ENCODE measurements around the gene ZNF200. TPM values are rescaled to one million over a fixed set of nuclear protein-coding genes. Genes with fewer than 3 reads are reported as not detected.

The ZNF200 gene
- total RNA-seq, 1 donor from 2014 or later = 5.2 TPM

GRCh38 chr16:3175157-3176093, 59.5 kb downstream of the ZNF200 start:
- Histone ChIP-seq H3K27ac (no peak overlapping the region), H3K4me3 (no peak overlapping the region), H3K27me3 (peaks cover 3% of the 10 kb centered on the region)

GRCh38 chr16:3174618-3175148, 60.3 kb downstream of the ZNF200 start:
- H3K4me1 ChIP-seq = peaks cover 24% of the 10 kb centered on the region
- no peak overlapping the region for H3K27ac ChIP-seq
- no peak for DNase-seq (ENCODE audit: extremely low spot score in 2 of 2)
- H3K36me3 ChIP-seq = no peaks in the 10 kb centered on the region
- intact Hi-C loops (cut with DNase I) = no loop called here
- peaks cover 3% of the 10 kb centered on the region for H3K27me3 ChIP-seq
- no peaks in the 10 kb centered on the region for H3K9me3 ChIP-seq
- H3K4me3 ChIP-seq = no peak overlapping the region
- TF ChIP-seq CTCF (IDR thresholded peaks at IDR 0.05) (no peak), POLR2A (IDR thresholded peaks at IDR 0.05) (no peak), POLR2AphosphoS5 (IDR thresholded peaks at IDR 0.05; ENCODE audit: insufficient read depth in 1 of 2, low read depth in 1 of 2) (no peak)

More at GRCh38 chr16:3175157-3176093, 59.5 kb downstream of the ZNF200 start:
- Histone ChIP-seq H3K36me3 (no peaks in the 10 kb centered on the region), H3K9me3 (no peaks in the 10 kb centered on the region), H3K4me1 (peaks cover 19% of the 10 kb centered on the region)
- no peak for DNase-seq (ENCODE audit: extremely low spot score in 2 of 2)
- TF ChIP-seq CTCF (IDR thresholded peaks at IDR 0.05) (no peak), POLR2AphosphoS5 (IDR thresholded peaks at IDR 0.05; ENCODE audit: insufficient read depth in 1 of 2, low read depth in 1 of 2) (no peak), POLR2A (IDR thresholded peaks at IDR 0.05) (no peak)
- intact Hi-C loops (cut with DNase I) = no loop called here

GRCh38 chr16:3173892-3174617, 60.9 kb downstream of the ZNF200 start:
- H3K27me3 ChIP-seq = peaks cover 3% of the 10 kb centered on the region
- no peak for DNase-seq (ENCODE audit: extremely low spot score in 2 of 2)

More at GRCh38 chr16:3173892-3174617, 60.9 kb downstream of the ZNF200 start:
- H3K36me3 ChIP-seq = no peaks in the 10 kb centered on the region
- intact Hi-C loops (cut with DNase I) = no loop called here
- H3K4me1 ChIP-seq = peaks cover 24% of the 10 kb centered on the region
- no peak for TF ChIP-seq POLR2A (IDR thresholded peaks at IDR 0.05)
- no peak for TF ChIP-seq CTCF (IDR thresholded peaks at IDR 0.05)
- no peak for TF ChIP-seq POLR2AphosphoS5 (IDR thresholded peaks at IDR 0.05; ENCODE audit: insufficient read depth in 1 of 2, low read depth in 1 of 2)
- no peak overlapping the region for H3K27ac ChIP-seq
- no peak overlapping the region for H3K4me3 ChIP-seq
- no peaks in the 10 kb centered on the region for H3K9me3 ChIP-seq

Other genes with a start within 250 kb of the ZNF200 start
- not detected for gene CLDN9, start 222.2 kb downstream of the ZNF200 start, total RNA-seq
- not detected for gene CLDN6, start 217.0 kb downstream of the ZNF200 start, total RNA-seq
- gene TNFRSF12A, start 214.8 kb downstream of the ZNF200 start, total RNA-seq = 12.3 TPM
- 39.0 TPM for gene HCFC1R1, start 211.2 kb downstream of the ZNF200 start, total RNA-seq
- gene THOC6, start 211.1 kb downstream of the ZNF200 start, total RNA-seq = 22.6 TPM
- gene BICDL2, start 198.2 kb downstream of the ZNF200 start, total RNA-seq = 52.5 TPM
- gene MMP25, start 188.6 kb downstream of the ZNF200 start, total RNA-seq = 0.25 TPM
- 13.0 TPM for gene IL32, start 169.5 kb downstream of the ZNF200 start, total RNA-seq
- gene ZSCAN10, start 135.9 kb downstream of the ZNF200 start, total RNA-seq = not detected
- gene ZNF205, start 122.6 kb downstream of the ZNF200 start, total RNA-seq = 14.2 TPM
- gene ZNF213, start 100.1 kb downstream of the ZNF200 start, total RNA-seq = 7.6 TPM
- not detected for gene OR1F1, start 47.0 kb downstream of the ZNF200 start, total RNA-seq
- 1.5 TPM for gene MEFV, start 21.5 kb upstream of the ZNF200 start, total RNA-seq
- 29.7 TPM for gene ZNF263, start 48.3 kb upstream of the ZNF200 start, total RNA-seq
- 2.2 TPM for gene TIGD7, start 70.3 kb upstream of the ZNF200 start, total RNA-seq
- gene ZNF75A, start 70.3 kb upstream of the ZNF200 start, total RNA-seq = 24.6 TPM
- 0.74 TPM for gene OR2C1, start 120.7 kb upstream of the ZNF200 start, total RNA-seq
- 19.6 TPM for gene ZSCAN32, start 165.8 kb upstream of the ZNF200 start, total RNA-seq
- gene ZNF174, start 166.1 kb upstream of the ZNF200 start, total RNA-seq = 14.0 TPM
- gene ZNF597, start 208.3 kb upstream of the ZNF200 start, total RNA-seq = 2.0 TPM
- 58.4 TPM for gene NAA60, start 208.5 kb upstream of the ZNF200 start, total RNA-seq